Neural cell (in vitro differentiated cells): Measurements from ENCODE around the gene CAPN13. TPM values are rescaled to one million over a fixed set of nuclear protein-coding genes. Genes with fewer than 3 reads are reported as not detected.

Experiments
- H2AFZ ChIP-seq: fragments of 200-600, 300-800 bp; sonication (generic), shearing (Covaris generic); 2 replicates; pipeline ENCODE4 v1.6.0; 2014; ENCODE audit warnings: low read depth, mild to moderate bottlenecking, antibody characterized with exemption, low read length, moderate library complexity
- H3F3A ChIP-seq: fragments of 200-600 bp; shearing (Covaris generic); 2 replicates; pipeline ENCODE4 v1.6.1; 2016; ENCODE audit warnings: mild to moderate bottlenecking, moderate library complexity, mixed read lengths, antibody characterized with exemption, low read length; ENCODE audit not compliant: insufficient read depth, poor library complexity, severe bottlenecking
- H3K27ac ChIP-seq: fragments of 200-600, 300-800 bp; sonication (generic), shearing (Covaris generic); 2 replicates; pipeline ENCODE4 v1.5.1; 2014; ENCODE audit warnings: mild to moderate bottlenecking, low read length, moderate library complexity
- H3K27me3 ChIP-seq: fragments of 300-800, 200-600 bp; sonication (generic), shearing (Covaris generic); 2 replicates; pipeline ENCODE4 v1.6.0; 2014; ENCODE audit warnings: mild to moderate bottlenecking, low read depth, low read length, moderate library complexity; ENCODE audit not compliant: insufficient read depth
- H3K36me3 ChIP-seq: fragments of 300-800, 200-600 bp; sonication (generic), shearing (Covaris generic); 2 replicates; pipeline ENCODE4 v1.5.1; 2014; ENCODE audit warnings: mild to moderate bottlenecking, antibody characterized with exemption, low read length, moderate library complexity; ENCODE audit not compliant: insufficient read depth
- H3K4me2 ChIP-seq: fragments of 300-800, 200-600 bp; sonication (generic), shearing (Covaris generic); 2 replicates; pipeline ENCODE4 v1.6.0; 2014; ENCODE audit warnings: mild to moderate bottlenecking, low read length
- H3K4me3 ChIP-seq: fragments of 300-800, 200-600 bp; sonication (generic), shearing (Covaris generic); 2 replicates; pipeline ENCODE4 v1.5.1; 2014; ENCODE audit warnings: mild to moderate bottlenecking, low read length, moderate library complexity
- H3K79me2 ChIP-seq: fragments of 200-600 bp; shearing (Covaris generic); replicated peaks from 2 replicates; pipeline ENCODE4 v1.6.0; 2014; ENCODE audit warnings: mild to moderate bottlenecking, low read length, moderate library complexity; ENCODE audit not compliant: insufficient read depth
- H3K9ac ChIP-seq: fragments of 300-800, 200-600 bp; sonication (generic), shearing (Covaris generic); 2 replicates; pipeline ENCODE4 v1.6.1; 2016; ENCODE audit warnings: mild to moderate bottlenecking, low read length, mixed read lengths
- H3K9me2 ChIP-seq: fragments of 200-600 bp; shearing (Covaris generic); 2 replicates; pipeline ENCODE4 v1.6.1; 2016; ENCODE audit warnings: mild to moderate bottlenecking, low read length, mixed read lengths; ENCODE audit not compliant: insufficient read depth
- H3K9me3 ChIP-seq: fragments of 200-600, 300-800 bp; sonication (generic), shearing (Covaris generic); 2 replicates; pipeline ENCODE4 v1.6.1; 2016; ENCODE audit warnings: mild to moderate bottlenecking, mixed run types, low read length, moderate library complexity, mixed read lengths
- H4K20me1 ChIP-seq: fragments of 200-600 bp; shearing (Covaris generic); 2 replicates; pipeline ENCODE4 v1.6.1; 2016; ENCODE audit warnings: mild to moderate bottlenecking, mixed run types; ENCODE audit not compliant: insufficient read depth
- CTCF ChIP-seq: fragments of 450-650 bp; IDR thresholded peaks from 2 replicates; pipeline ENCODE4 v1.5.1; 2014; ENCODE audit warnings: antibody characterized with exemption, mild to moderate bottlenecking, moderate library complexity; ENCODE audit not compliant: poor library complexity, severe bottlenecking
- EP300 ChIP-seq: fragments of 450-650 bp; conservative IDR thresholded peaks from 2 replicates; pipeline ENCODE4 v1.6.1; 2014; ENCODE audit warnings: antibody characterized with exemption, mild to moderate bottlenecking, moderate library complexity; ENCODE audit not compliant: poor library complexity, severe bottlenecking
- EZH2 ChIP-seq: fragments of 200-600, 300-800 bp; shearing (Covaris generic), sonication (generic); IDR thresholded peaks from 2 replicates; pipeline ENCODE4 v1.6.1; 2014; ENCODE audit warnings: antibody characterized with exemption, low read length, borderline replicate concordance, mild to moderate bottlenecking; ENCODE audit not compliant: insufficient read depth, poor library complexity, severe bottlenecking
- MXI1 ChIP-seq: fragments of 450-650 bp; conservative IDR thresholded peaks from 2 replicates; pipeline ENCODE4 v1.6.1; 2014; ENCODE audit warnings: antibody characterized with exemption, mild to moderate bottlenecking; ENCODE audit not compliant: poor library complexity, severe bottlenecking
- POLR2AphosphoS5 ChIP-seq: IDR thresholded peaks from 2 replicates; pipeline ENCODE4 v1.6.1; 2012
- RAD21 ChIP-seq: fragments of 450-650 bp; conservative IDR thresholded peaks from 2 replicates; pipeline ENCODE4 v1.6.1; 2014; ENCODE audit warnings: antibody characterized with exemption, mild to moderate bottlenecking, moderate library complexity
- REST ChIP-seq: IDR thresholded peaks from 2 replicates; pipeline ENCODE4 v1.6.1; 2012; ENCODE audit warnings: borderline replicate concordance
- SMC3 ChIP-seq: fragments of 450-650 bp; conservative IDR thresholded peaks from 2 replicates; pipeline ENCODE4 v1.6.1; 2014; ENCODE audit warnings: antibody characterized with exemption, mild to moderate bottlenecking, moderate library complexity; ENCODE audit not compliant: poor library complexity
- TAF1 ChIP-seq: IDR thresholded peaks from 2 replicates; pipeline ENCODE4 v1.6.1; 2012; ENCODE audit warnings: low read depth
- polyA plus RNA-seq: library from polyadenylated mRNA; depleted of rRNA; stranded (reverse); fragments of >200 nt; gene quantifications from 2 replicates; pipeline ENCODE4 v1.2.3, GENCODE V29; 2014

Gene CAPN13
- polyA plus RNA-seq, 1 donor from 2014 or later, result not detected

GRCh38 chr2:30716123-30716900 is 90.9 kb downstream of the CAPN13 start:
- Histone ChIP-seq H3K9me3 (no peaks in the 10 kb centered on the region), H3F3A (no peaks in the 10 kb centered on the region), H4K20me1 (no peaks in the 10 kb centered on the region), H3K4me3 (no peak overlapping the region), H3K9me2 (no peaks in the 10 kb centered on the region), H3K27me3 (no peaks in the 10 kb centered on the region), H3K36me3 (no peaks in the 10 kb centered on the region), H3K27ac (no peak overlapping the region), H2AFZ (no peak overlapping the region), H3K9ac (no peak overlapping the region), H3K79me2 (no peaks in the 10 kb centered on the region), H3K4me2 (no peak overlapping the region)
- TF ChIP-seq EZH2, result no peak
- TF ChIP-seq EP300, result no peak
- TF ChIP-seq REST, result no peak
- no peak for TF ChIP-seq MXI1
- no peak for TF ChIP-seq SMC3
- no peak for TF ChIP-seq CTCF
- no peak for TF ChIP-seq TAF1
- TF ChIP-seq RAD21, result no peak
- TF ChIP-seq POLR2AphosphoS5, result no peak

- H3F3A ChIP-seq, result no peaks in the 10 kb centered on the region
- no peaks in the 10 kb centered on the region for H3K79me2 ChIP-seq
- no peaks in the 10 kb centered on the region for H4K20me1 ChIP-seq
- H3K27ac ChIP-seq, result no peak overlapping the region
- H3K4me2 ChIP-seq, result no peak overlapping the region
- H3K27me3 ChIP-seq, result no peaks in the 10 kb centered on the region
- no peaks in the 10 kb centered on the region for H3K9me3 ChIP-seq
- TF ChIP-seq SMC3 (no peak), RAD21 (no peak), EZH2 (no peak), CTCF (no peak), MXI1 (no peak), REST (no peak), TAF1 (no peak), EP300 (no peak), POLR2AphosphoS5 (no peak)
- no peak overlapping the region for H2AFZ ChIP-seq
- no peaks in the 10 kb centered on the region for H3K9me2 ChIP-seq
- no peaks in the 10 kb centered on the region for H3K36me3 ChIP-seq
- H3K4me3 ChIP-seq, result no peak overlapping the region
- H3K9ac ChIP-seq, result no peak overlapping the region
Observed at GRCh38 chr2:30714811-30715709, 92.2 kb downstream of the CAPN13 start.
